Gastrocnemius medialis (tissue), 4 donors: ENCODE measurements around the gene GALNT9.

Experiments
- POLR2A ChIP-seq, 2 donors: fragments of 450-650 bp; IDR thresholded peaks; one replicate each; pipeline ENCODE4 v1.6.1; 2017; ENCODE audit warnings: antibody characterized with exemption in 2 of 2, mild to moderate bottlenecking in 2 of 2, moderate library complexity in 2 of 2
- TF ChIP-seq, protein P1 (sequence below), 5 experiments: fragments of 450-650 bp in 3 of 5; fragments of 200-600 bp in 2 of 5; sonication (generic) in 2 of 5; IDR thresholded peaks in 4 of 5; conservative IDR thresholded peaks in 1 of 5; 1 replicate in 4 of 5; 2 replicates in 1 of 5; pipeline ENCODE4 v1.5.1; 2016 to 2019; ENCODE audit warnings: antibody characterized with exemption in 5 of 5, mild to moderate bottlenecking in 3 of 5, moderate library complexity in 3 of 5

DNA sequence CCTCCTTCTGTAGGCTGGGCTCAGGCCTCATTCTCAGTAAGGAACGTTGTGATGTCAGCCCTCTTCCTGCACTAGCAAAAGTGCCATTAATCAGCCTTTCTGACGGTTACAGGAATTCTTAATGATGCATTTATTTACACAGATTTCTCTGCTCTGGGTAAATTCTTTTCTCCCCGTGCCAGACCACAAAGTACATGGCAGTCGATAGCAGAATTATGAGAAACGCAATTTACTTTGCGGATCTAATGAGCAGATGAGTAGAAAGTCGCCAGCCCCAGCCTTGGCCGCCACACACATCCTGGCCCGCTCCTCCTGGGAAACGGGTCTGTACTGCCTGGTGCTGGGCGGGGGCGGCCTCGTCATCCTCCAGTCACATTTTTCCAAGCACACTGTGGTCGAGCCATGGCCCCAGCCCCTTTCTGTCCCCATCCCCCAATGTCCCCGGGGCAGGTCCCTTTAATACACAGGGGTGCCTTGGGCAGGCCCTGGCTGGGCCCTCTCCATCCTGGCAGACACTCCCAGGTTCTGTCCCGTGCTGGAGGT is 159.2 kb downstream of the GALNT9 start:
- TF ChIP-seq, protein P1, sequence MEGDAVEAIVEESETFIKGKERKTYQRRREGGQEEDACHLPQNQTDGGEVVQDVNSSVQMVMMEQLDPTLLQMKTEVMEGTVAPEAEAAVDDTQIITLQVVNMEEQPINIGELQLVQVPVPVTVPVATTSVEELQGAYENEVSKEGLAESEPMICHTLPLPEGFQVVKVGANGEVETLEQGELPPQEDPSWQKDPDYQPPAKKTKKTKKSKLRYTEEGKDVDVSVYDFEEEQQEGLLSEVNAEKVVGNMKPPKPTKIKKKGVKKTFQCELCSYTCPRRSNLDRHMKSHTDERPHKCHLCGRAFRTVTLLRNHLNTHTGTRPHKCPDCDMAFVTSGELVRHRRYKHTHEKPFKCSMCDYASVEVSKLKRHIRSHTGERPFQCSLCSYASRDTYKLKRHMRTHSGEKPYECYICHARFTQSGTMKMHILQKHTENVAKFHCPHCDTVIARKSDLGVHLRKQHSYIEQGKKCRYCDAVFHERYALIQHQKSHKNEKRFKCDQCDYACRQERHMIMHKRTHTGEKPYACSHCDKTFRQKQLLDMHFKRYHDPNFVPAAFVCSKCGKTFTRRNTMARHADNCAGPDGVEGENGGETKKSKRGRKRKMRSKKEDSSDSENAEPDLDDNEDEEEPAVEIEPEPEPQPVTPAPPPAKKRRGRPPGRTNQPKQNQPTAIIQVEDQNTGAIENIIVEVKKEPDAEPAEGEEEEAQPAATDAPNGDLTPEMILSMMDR (IDR thresholded peaks at IDR 0.05 in 4 of 5, conservative IDR thresholded peaks at IDR 0.05 in 1 of 5), result no peak
- no peak for TF ChIP-seq POLR2A (IDR thresholded peaks at IDR 0.05)
